HG02759 (cell line): ENCODE measurements around the gene PRKCA.

Experiments used
- ATAC-seq: cut with Tn5 transposase; IDR thresholded peaks from one replicate; pipeline ENCODE4 v1.9.1; 2021; ENCODE audit warnings: mild to moderate bottlenecking, moderate library complexity; ENCODE audit not compliant: unreplicated experiment

The PRKCA gene

DNA sequence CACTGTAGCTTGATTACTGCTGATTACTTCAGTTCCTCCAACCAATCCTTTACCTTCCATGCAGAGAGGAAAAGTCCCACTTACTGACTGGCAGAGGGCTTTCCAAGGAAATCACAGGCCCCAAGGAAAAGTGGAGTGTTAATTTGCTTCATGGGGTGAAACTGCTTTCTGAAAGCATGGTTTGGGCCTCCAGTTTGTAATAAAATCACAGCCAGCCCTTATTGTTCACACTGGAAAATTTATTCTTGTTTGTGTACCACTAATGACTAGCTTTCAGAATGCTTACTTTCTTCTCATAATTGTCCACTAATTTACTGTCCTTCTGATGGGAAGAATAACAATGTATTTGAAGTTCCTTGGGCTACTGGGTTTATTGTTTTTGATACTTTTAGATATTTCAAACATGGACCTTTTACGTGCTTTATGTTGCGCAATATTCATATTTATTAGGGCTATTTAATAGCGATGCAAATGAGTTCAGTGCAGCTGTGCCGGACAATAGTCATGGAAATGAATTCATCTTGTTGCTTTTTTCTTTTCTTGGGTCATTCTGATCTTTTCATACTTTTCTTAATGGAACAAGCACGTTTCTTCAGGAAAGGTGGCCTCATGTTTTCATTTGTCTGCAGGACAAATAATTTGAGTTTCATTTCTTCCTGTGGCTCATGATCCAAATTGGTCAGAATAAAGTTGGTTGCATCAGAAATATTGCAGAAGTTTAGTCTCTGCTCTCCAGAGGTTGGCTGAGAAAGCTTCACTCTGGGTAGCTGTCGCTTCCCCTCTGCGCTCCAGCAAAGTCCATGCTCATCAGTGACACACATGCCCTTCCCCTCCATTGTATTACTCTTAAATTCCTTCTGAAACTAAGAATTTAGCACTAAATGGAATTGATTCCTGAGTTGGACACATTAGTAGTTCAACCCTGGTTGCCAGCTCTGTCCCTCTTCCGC, 128.7 kb downstream of the PRKCA start:
- no peak for ATAC-seq

DNA sequence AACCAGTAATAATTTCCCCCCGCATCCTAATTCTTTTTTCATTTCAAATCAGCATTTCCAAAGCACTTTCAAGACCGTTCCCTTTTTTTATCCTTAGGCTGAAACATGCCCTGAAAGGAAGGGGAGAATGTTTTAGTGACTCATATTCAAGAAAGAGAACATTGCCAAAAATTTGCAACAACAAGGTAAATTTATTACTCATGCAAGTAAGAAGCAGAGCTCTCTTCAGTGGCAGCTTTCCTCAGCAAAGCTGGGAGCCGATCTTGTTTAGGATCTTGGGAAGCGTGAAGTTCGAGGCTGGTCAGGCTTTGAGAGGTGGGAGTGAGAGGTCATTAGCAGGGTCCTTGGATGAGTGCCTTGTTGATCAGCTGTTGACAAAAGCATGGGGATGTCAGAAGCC, 129.5 kb downstream of the PRKCA start:
- ATAC-seq = no peak

DNA sequence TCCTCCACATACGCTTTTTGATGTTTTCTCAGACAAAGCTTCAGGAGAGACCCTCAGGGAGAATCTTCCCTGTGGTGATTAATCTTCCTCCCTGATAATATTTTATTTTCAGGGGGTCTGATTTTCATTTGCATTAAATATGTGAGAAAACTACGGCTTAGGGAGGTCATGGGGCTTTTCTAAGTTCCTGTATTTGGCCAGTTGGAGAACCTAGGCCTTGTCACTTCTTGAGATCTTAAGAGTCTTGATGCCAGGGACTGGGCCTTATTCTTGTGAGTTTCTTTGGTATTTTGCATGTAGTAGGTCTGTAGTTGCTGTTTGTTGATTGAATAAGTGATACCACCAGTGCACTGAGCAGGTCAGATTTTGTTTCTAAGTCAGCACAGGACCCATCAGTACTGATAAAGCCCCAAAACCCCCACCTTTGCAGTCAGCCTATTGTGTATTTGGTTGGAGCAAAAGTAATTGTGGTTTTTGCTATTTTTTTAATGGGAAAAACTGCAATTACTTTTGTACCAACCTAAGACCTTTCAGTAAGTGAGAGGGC, 130.1 kb downstream of the PRKCA start:
- ATAC-seq = no peak

DNA sequence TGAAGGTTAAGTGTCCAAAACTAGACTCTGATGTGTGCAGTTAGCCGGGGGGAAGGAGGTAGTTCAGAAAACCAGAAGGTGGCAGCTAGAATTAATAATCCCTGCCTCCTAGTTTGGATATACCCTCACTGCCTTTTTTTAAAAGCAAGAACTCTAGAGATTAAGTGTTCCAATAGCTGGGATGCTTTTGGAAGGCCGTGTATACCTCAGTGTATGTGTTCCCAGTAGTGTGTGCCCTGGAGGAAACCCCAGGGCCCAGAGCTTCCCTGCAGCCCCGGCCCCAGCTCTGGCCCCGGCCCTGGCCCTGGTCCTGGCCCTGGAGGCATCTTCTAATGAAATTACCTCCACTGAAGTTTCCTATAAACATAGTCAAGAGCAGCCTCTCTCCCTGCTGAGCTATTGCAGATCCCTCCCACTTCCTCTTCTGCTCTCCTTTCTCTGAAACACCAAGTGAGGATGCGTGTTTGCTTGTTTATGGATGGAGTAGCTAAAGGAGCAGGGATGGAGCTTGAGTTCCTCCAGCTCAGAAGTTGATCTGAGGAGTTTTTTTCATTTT, 130.7 kb downstream of the PRKCA start:
- no peak for ATAC-seq

DNA sequence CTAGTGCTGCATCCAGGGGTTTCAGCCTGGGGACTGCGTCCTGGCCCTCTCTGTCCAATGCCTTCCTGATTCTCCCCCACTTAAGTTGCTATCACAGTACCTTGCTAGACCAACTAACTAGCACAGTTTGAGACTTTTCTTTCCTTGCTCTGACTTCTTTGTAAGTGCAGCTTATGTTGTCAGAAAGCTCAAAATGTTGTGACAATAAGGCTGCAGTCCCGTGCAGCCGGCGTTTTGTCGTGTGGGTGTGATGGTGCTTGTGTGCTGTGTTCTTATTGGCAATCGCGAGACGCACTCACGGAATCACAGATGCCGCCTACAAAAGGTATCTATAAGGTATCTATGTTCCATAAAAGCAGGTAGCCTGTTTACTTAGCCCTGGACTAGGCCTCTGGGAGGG, 132.8 kb downstream of the PRKCA start:
- no peak for ATAC-seq

DNA sequence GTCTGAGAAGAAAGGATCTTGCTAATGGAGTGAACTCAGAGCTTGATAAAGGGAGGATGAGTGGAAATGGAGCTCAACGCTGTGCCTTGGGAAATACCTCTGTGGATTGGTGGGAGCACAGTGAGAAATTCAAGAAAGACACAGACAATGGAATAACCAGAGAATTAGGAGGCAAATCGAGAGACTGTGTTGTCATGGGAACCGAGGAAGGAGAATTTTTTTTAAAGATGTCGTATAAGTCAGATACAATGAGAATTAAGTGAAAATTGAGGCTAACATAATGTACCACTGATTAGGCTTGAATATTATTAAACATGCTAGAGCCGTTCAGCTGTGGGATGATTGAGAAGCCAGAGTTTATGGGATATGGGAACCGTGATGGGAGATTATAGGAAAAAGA, 134.2 kb downstream of the PRKCA start:
- no peak for ATAC-seq

DNA sequence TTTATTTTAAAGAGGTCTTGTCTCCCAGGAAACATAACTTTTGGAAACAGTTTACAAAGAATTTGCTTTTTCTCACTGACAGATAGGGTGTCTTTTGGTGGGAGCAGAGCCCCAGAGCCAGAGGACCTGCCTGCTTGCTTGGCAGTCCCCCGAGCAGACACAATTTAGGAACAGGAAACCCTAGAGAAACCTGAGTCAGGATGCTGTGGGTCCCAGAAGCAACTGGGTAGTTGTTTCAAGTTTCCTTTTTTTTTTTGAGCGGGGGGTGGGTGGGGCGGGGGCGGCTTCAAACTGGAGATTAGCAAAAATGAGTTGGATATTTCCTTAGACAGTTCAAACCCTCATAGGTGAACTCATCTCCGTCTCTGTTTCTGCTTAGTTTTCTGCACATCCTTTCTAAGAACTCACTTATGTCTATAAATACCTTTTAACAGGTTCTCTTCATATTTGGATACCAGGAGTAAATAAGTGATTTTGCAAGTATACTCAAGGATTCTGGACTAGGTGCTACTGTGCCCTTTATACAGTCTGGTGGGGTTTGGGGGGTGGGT, 135.1 kb downstream of the PRKCA start:
- no peak for ATAC-seq

DNA sequence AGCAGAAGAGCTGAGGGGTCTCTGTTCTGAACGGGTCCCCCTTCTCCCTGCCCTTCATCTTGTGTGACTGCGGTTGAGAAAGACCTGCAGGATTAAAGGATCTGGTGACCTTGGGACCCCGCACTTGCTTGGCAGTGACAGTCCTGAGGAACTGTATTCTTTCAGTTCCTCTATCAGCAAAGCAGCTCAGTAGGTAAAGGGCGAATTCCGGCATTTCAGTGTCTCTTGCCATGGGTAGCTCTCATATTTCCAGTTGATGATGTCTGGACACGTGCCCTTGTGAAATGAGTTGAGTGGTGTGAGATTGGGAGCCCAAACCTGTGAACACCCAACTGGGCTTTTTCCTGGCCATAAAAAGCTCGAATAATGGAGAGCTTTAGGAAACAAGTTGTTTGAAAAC, 135.7 kb downstream of the PRKCA start:
- ATAC-seq = no peak

DNA sequence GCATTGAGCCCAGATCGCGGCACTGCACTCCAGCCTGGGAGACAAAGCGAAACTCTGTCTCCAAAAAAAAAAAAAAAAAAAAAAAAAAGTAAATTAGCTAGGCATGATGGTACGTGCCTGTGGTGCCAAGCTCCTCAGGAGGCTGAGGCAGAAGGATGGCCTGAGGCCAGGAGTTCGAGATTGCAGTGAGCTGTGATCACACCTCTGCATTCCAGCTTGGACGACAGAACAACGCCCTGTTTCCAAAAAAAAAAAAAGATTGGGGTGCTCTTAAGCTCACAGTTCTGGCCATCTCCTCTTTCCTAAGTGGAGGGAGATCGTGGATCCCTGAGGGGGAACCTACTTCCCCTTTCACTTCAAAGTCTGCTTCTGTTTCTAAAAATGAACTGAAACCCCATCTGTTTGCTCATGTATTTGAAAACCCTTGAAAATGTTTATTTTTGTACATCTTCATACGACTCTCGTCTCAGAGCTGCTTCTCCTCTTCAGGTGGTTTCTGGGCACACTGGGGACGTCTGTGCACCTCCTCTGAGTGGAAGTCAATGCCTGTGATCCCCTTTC, 138.8 kb downstream of the PRKCA start:
- ATAC-seq = peak; percentile 90

DNA sequence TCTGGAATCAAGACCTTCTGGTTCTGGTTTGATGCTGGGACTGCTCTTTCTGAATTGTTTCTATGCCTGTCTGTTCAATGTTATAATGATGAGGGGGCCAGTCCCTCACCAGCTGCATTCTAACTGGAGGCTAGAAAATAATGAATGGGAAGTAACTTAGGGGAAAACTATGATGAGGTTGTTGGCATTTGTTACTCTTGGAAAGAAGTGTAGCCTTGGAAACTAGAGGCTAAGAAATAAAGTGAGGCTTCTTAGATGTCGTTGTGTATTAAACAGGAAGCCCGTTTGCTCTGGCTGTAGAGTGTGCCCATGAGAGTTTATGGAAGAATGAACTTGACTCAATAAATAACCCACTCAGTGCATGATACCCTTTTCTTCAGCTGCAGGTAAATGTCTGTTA, 140.8 kb downstream of the PRKCA start:
- no peak for ATAC-seq

DNA sequence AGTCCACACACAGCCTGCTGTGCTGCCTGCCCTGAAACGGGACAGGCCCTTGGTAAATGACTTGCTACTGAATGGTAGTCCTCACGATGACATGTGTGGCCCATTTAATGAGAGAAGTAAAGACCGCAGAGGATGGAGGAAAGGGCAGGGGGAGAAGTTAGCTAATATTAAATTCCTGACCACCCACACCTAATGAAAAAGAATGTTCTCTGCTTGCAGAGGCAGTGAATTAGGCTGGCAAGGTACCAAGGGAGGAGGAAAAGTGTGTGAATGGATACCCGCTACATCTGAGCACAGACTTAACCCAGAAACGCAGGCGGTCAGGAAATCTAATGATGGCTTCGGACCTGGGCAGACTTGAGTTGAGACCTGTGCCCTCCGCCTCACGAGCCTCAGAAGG, 141.2 kb downstream of the PRKCA start:
- ATAC-seq = no peak

DNA sequence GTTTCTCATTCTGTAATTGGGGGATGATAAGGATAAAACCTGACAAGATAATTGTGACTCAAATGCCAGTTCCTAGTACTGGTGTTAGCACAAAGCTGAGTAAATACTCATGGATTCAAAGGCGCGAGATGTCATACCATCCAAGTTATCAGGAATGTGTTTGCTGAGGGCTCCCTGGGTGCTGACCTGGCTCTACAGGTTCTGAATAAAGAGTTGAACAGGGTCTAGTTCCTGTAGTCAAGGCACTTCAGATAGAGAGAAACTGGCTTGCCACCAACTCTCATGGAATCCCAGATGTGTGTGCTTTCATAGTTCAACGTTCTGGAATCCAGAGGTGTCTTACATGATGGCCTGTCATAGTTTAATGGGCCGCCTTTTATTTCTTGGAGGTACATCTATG, 141.6 kb downstream of the PRKCA start:
- ATAC-seq = no peak

DNA sequence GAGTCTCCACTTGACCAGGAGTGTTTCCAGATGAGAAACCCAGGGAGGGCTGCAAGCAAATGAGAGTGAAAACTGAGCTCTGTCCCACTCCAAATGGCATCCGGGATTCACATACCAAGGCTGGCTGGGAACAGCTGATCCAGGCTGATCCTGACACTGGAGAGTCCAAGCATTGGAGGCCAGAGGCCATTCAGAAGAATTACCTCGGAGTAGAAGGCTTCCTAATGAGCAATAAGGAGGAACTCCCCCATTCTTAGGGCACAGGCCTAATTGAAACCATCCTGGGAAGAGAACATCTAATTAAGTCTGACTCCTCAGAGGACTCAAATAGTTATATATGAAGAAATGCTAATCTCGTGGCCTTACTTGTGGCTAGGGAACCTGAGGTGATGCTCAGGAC, 142.8 kb downstream of the PRKCA start:
- no peak for ATAC-seq

DNA sequence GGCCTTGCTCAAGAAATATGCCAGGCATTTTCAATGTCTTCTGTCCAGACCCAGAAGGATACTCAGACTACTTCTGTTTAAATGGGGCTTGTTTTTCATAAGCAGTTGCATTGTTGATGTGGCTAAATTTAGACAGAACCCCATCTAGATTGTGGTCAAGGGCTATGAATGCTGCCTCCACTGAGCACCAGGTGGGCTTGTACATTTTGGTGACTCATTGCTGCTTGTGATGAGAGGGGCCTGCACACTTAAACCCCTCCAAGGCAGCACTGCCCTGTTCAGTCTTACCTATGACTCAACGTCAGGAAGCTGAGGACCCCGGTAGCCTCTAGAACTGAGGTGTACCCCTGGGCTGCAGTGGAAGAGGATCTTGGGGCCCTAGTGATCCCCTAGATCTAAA, 144.0 kb downstream of the PRKCA start:
- no peak for ATAC-seq

DNA sequence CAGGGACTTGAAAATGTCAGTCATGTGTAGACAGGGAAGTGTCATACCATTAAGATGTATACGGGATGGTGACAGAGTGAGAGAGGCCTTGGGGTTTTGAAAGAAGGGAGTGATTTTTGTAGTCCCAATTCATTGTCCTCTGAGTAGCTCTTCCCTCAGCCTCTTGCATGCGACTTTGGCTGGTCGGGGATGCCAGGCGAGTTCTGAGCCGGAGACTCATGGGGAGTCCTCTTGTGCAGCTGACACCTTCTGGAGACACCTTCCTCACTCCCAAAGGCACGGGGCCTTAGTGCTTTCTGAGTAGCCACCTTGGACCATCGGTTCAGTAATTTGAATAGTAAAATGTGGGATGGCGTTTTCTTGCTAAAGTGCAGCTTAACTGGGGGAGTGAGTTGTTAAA, 144.7 kb downstream of the PRKCA start:
- ATAC-seq = no peak

DNA sequence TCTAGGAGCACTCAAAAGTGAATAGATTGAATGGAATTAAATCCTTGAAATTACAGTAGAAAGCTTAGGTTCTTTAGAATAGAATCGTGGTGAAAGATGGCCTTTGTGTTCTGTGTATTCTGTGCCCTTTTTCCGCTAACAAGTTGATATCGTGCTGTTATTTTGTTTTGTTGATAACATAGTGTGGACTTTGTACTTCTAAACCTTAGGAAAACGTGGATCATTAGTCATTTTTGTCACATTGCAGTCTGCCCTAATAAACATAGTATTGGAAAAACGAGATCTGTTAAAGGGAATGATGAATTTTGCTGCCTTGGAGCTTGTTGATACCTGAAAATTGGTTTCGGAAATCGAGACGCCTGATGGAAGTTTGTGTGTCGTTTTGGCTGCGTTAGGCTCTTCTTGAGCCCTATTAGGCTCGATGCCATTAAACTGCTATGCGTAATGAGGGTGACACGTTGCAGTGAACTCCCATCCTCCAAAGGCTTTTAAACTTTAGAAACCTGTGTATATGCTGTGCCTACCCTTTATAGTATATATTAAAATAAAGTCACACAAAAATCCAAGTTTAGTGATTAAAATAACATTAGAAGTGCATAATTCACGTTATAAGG, 145.7 kb downstream of the PRKCA start:
- ATAC-seq = no peak

DNA sequence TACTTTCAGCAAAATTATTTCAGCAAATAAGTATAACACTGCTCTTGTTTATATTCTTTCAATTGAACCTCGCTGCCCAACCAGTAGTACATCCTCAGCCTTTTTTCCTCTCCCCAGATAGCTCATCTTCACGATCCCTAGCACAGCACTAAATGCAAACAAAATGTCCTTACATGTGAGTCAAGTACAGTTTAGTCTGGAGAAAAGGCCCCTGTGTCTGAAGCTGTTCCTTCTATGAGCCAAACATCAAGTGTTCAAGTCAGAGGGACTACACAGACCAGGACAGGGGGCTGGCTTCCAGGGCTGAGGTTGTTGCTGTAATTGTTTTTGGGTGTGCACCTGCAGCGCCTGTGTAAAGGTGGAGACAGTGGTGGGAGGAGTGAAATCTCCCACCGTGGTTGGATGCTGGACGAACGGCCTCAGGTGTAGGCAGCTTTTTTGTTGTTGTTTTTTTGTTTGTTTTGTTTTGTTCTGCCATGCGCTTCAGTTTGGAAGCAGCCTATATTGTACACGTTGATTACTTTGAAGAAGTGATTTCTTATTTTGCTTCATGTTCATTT, 147.1 kb downstream of the PRKCA start:
- ATAC-seq = no peak

DNA sequence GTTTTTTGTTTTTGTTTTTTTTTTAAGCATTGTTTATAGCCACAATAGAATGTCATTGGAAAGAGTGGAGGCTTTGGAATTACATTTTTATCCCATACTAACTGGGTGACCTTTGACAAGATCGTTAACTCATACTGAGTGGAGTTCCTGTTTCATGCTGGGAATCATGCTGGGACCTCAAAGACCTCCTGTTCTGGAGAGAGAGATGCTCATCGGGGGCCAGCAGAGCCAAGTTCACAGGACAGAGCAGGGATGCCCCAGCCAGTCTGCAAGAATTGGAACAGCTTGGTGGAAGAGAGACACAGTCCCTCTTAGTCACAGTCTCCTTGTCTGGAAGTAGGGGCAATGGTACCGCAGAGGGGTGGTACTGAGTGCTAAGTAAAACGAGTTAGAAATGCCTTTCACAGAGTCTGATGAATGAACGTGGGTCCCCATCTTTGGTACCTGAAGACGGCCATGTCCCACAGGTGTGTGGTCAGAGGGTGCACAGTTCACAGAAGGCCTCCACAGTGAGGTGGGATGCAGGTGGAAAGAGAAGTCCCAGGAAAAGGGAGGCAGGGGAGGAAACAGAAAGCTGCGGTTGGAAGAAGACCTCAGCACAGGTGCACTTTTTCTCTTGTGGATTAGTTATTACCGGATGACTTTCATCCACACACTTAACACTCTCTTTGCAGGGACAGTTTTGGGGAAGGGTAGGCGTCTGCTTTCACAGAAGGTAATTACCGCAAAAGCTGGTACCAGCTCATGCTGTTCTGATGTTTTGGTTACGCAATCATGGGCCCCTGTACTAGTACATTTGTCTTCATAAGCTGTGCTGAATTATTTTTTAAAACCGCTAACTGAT, 147.8 kb downstream of the PRKCA start:
- no peak for ATAC-seq

DNA sequence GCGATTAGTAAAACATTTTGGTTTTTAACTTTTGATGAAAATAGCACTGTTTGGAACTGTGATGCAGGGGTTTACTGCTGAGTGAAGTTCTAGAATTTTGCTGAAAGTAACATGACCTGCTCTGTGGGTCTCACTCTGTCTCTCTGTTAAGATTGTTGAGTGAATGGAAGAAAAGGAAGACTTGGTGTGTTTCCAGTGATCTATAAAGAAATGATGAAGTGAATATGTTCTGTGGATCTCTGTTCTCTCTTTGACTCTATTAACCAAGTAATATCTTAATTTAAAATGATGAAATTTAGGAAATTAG, 148.4 kb downstream of the PRKCA start:
- ATAC-seq = no peak
